ENCODE data around the gene PPP1CC. TPM values are rescaled to one million over a fixed set of nuclear protein-coding genes. Genes with fewer than 3 reads are reported as not detected.

The PPP1CC gene
- total RNA-seq, 2 donors from 2014 or later, result 76.4 to 105 TPM

DNA sequence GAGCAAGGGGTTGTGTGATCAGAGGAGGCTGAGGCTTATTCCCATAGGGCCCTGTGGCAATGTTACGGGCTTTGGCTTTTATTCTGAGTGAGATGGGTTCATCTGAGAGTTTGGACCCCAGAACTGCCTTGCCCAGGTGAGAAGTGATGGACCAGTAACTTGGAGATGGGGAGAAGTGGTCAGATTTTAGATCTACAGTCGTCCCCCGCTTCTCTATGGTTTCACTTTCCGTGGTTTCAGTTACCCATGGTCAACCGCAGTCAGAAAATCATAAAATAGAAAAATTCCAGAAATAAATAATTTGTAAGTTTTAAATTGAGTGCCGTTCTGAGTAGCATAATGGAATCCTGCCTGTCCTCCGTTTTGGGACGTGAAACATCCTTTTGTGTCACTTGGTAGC is 40.2 kb upstream of the PPP1CC start:
- Histone ChIP-seq H3K27ac (no peak overlapping the region), H3K4me3 (no peak overlapping the region), H3K27me3 (replicated peaks; ENCODE audit: insufficient read depth) (no peaks in the 10 kb centered on the region), H3K36me3 (no peaks in the 10 kb centered on the region), H3K4me1 (ENCODE audit: control insufficient read depth in 1 of 2, low read depth in 2 of 2) (no peaks in the 10 kb centered on the region), H3K9me3 (no peaks in the 10 kb centered on the region)
- DNase-seq (ENCODE audit: low spot score) (no peak), ATAC-seq (ENCODE audit: insufficient number of reproducible peaks, low FRiP score, low read depth) (no peak)
- no peak for TF ChIP-seq CTCF (IDR thresholded peaks at IDR 0.05)

GRCh38 chr12:110782094-110782493 is 39.4 kb upstream of the PPP1CC start:
- H3K9me3 ChIP-seq, result no peaks in the 10 kb centered on the region
- ATAC-seq (ENCODE audit: insufficient number of reproducible peaks, low FRiP score, low read depth), result no peak
- no peak for TF ChIP-seq CTCF (IDR thresholded peaks at IDR 0.05)

GRCh38 chr12:110780448-110780847 is 37.8 kb upstream of the PPP1CC start:
- no peaks in the 10 kb centered on the region for H3K36me3 ChIP-seq
- no peaks in the 10 kb centered on the region for H3K9me3 ChIP-seq
- H3K4me3 ChIP-seq, result no peak overlapping the region
- H3K27ac ChIP-seq, result no peak overlapping the region
- ATAC-seq (ENCODE audit: insufficient number of reproducible peaks, low FRiP score, low read depth) (no peak), DNase-seq (ENCODE audit: low spot score) (no peak)
- TF ChIP-seq CTCF (IDR thresholded peaks at IDR 0.05), result no peak
- H3K27me3 ChIP-seq (replicated peaks; ENCODE audit: insufficient read depth), result no peaks in the 10 kb centered on the region
- no peaks in the 10 kb centered on the region for H3K4me1 ChIP-seq (ENCODE audit: control insufficient read depth in 1 of 2, low read depth in 2 of 2)

More at GRCh38 chr12:110782094-110782493, 39.4 kb upstream of the PPP1CC start:
- Histone ChIP-seq H3K27ac (no peak overlapping the region), H3K4me1 (ENCODE audit: control insufficient read depth in 1 of 2, low read depth in 2 of 2) (no peaks in the 10 kb centered on the region), H3K36me3 (no peaks in the 10 kb centered on the region), H3K4me3 (no peak overlapping the region), H3K27me3 (replicated peaks; ENCODE audit: insufficient read depth) (no peaks in the 10 kb centered on the region)
- no peak for DNase-seq (ENCODE audit: low spot score)

DNA sequence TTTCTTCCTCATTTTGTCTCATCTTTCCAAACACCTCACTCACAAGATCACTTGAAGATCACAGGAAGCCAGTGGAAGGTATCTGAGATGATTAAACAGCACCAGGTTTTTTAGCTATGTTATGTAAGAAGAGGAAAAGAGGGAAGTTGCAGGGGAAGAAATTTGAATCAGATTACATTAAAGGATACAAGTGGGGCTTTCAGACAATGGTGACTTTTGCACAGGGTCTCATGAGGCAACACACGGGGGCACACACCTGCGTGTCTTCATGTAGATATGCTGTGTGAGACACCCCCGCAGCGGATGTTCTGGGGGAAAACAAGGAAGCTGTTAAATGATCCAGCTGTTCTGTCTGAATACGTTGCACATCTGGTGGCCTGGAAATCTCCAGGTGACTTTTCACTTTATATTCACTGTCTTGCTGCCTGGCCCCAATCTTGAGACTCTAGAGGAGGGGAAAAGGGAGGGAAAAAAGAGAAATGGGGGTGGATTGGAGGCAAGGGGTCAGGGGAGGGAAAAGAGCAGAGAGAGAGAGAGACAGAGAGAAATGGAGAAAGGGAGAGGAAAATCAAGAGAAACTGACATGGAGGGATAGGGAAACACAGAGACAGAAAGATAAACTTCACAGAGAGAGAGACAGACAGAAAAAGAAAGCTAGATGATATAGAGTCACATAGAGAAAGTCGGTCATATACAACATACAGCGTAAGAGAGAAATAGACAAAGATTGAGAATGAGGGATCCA is 36.3 kb upstream of the PPP1CC start:
- no peak for TF ChIP-seq CTCF (IDR thresholded peaks at IDR 0.05)

GRCh38 chr12:110776410-110776809 is 33.7 kb upstream of the PPP1CC start:
- Histone ChIP-seq H3K9me3 (no peaks in the 10 kb centered on the region), H3K36me3 (no peaks in the 10 kb centered on the region), H3K27me3 (replicated peaks; ENCODE audit: insufficient read depth) (no peaks in the 10 kb centered on the region), H3K4me1 (ENCODE audit: control insufficient read depth in 1 of 2, low read depth in 2 of 2) (no peaks in the 10 kb centered on the region), H3K4me3 (no peak overlapping the region), H3K27ac (no peak overlapping the region)
- TF ChIP-seq CTCF (IDR thresholded peaks at IDR 0.05), result no peak
- DNase-seq (ENCODE audit: low spot score), result no peak
- ATAC-seq (ENCODE audit: insufficient number of reproducible peaks, low FRiP score, low read depth), result no peak

More for the DNA sequence above, 36.3 kb upstream of the PPP1CC start:
- no peak overlapping the region for H3K27ac ChIP-seq
- H3K9me3 ChIP-seq, result no peaks in the 10 kb centered on the region
- no peaks in the 10 kb centered on the region for H3K4me1 ChIP-seq (ENCODE audit: control insufficient read depth in 1 of 2, low read depth in 2 of 2)
- H3K36me3 ChIP-seq, result no peaks in the 10 kb centered on the region
- DNase-seq (ENCODE audit: low spot score), result no peak
- H3K27me3 ChIP-seq (replicated peaks; ENCODE audit: insufficient read depth), result no peaks in the 10 kb centered on the region
- ATAC-seq (ENCODE audit: insufficient number of reproducible peaks, low FRiP score, low read depth), result no peak
- no peak overlapping the region for H3K4me3 ChIP-seq
